Stimulated activated CD8-positive, alpha-beta memory T cell treated with anti-CD3 and anti-CD28 coated beads, Interleukin-15, amount 100 ng/mL, for 4 hours (primary cell): Measurements from ENCODE around the gene CIRBP.
"Not testable (repeated sequence)": the region's sequence is repeated elsewhere in the genome, so short reads cannot be mapped to it uniquely, and the experiment has no call there.

Experiments used
- DNase-seq, 2 donors: peaks; one replicate each; pipeline ENCODE4 v3.0.0-alpha.2; 2020; ENCODE audit warnings: low read depth in 2 of 2

The CIRBP gene

GRCh38 chr19:1290196-1290702 is 21.1 kb downstream of the CIRBP start:
- DNase-seq, result no peak

GRCh38 chr19:1290703-1291651 is 21.8 kb downstream of the CIRBP start:
- DNase-seq, result no peak

DNA sequence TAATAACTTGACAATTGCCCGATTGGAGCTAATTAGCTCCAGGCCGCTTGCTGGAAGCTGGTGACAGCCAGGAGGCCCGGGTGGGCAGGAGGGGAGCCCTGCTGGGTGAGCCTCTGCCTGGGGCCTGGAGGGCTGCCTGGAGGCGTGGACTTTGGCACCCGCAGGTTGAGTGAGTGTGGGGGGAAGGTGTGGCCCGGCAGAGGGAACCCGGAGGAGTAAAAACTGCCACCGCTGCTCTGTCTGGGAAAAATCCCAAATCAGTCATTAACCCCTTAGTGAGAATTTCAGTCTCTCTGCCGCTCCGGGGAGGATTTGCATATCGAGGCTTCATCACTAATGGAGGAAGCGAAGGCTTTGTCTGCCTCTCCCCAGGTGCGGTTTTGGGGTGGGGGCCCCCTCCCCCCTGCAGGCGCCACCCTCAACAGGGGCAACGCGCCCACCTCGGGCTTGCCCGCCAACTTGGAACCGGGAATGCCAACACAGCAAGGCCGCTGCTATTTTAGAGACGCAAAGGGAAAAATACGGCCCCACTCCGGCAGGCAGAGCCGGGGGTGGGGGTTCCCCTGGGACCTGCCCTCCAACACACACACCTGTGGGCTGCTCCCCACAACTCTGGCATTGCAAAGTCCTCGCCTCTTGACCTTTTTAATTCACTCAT is 22.8 kb downstream of the CIRBP start:
- DNase-seq, result no peak

DNA sequence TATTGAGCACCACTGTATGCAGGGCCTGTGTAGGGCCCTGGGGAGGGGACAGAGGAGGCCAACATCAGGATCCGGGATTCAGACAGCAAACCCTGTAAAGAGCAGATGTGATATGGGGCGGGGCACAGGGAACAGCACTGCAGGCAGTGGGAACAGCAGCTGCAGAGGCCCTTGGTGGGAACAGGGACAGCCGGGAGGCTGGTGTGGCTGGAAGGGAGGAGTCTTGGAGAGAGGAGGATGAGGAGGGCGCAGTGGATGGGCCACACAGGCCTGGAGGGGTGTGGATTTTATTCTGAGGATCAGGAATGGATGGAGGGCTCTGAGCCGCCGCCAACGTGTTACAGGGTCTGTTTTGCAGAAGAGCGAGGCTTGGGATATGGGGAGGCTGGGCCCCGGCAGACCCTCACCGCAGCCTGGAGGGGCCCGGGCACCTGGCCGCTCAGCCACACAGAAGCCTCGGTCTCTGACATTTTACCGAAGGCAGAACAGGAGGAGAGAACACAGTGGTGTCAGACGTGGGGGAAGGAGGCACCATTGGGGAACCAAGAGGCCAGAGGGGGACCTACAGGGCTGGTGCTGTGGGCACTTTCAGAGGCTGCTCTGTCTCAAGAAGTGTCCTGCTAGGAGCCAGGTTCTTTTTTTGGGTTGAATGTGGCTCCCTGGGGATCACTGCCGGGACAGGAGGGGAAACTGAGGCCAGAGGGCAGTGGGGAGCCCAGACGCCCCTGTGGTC is 23.5 kb downstream of the CIRBP start:
- DNase-seq, result no peak

- DNase-seq, result no peak
Observed at GRCh38 chr19:1293782-1294604, 24.9 kb downstream of the CIRBP start.

GRCh38 chr19:1294688-1295087 is 25.6 kb downstream of the CIRBP start:
- DNase-seq, result no peak

DNA sequence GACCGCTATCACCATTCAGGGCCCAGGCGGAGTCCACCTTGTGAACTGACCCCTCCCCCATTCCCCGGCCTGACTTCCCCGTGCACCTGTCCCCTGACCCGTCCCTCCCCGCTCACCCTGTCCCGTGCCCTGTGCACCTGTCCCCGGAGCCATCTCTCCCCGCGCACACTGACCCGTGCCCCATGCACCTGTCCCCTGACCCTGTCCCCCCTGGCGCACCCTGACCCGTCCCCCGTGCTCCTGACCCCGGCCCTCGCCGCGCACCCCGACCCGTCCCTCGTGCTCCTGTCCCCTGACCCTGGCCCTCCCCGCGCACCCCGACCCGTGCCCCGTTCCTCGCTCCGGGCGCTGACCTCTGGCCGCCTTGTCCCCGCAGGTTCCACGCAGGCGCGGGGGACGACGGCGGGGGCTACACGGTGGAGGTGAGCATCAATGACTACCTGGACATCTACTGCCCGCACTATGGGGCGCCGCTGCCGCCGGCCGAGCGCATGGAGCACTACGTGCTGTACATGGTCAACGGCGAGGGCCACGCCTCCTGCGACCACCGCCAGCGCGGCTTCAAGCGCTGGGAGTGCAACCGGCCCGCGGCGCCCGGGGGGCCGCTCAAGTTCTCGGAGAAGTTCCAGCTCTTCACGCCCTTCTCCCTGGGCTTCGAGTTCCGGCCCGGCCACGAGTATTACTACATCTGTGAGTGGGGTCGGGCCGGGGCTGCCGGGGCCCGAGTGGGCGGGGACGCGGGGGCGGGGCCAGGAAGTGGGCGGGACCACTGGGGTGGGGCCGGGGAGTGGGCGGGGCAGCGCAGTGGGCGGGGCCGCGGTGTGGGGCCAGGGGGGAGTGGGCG is 26.3 kb downstream of the CIRBP start:
- DNase-seq, result no peak

DNA sequence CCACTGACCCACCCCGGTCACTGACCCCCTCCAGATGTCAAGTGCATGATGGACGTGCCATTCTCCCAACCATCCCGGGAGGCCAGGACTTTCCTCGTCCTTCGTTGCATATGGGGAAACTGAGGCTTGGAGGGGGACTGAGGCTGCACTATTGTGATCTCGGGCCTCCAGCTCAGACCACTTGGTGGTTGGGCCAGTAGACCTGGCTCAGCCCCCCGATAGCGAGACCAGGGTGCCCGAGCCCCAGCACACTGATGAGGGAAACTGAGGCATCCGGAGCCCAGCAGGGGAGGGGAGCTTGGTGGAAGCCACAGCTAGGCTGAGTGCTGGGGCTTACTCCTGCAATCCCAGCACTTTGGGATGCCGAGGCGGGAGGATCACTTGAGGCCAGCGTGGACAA is 26.9 kb downstream of the CIRBP start:
- no peak for DNase-seq

- DNase-seq, result no peak
Observed at GRCh38 chr19:1296575-1297271, 27.6 kb downstream of the CIRBP start.

- DNase-seq, result no peak
Observed at GRCh38 chr19:1298235-1298634, 29.1 kb downstream of the CIRBP start.

GRCh38 chr19:1299801-1300200 is 30.7 kb downstream of the CIRBP start:
- no peak for DNase-seq

DNA sequence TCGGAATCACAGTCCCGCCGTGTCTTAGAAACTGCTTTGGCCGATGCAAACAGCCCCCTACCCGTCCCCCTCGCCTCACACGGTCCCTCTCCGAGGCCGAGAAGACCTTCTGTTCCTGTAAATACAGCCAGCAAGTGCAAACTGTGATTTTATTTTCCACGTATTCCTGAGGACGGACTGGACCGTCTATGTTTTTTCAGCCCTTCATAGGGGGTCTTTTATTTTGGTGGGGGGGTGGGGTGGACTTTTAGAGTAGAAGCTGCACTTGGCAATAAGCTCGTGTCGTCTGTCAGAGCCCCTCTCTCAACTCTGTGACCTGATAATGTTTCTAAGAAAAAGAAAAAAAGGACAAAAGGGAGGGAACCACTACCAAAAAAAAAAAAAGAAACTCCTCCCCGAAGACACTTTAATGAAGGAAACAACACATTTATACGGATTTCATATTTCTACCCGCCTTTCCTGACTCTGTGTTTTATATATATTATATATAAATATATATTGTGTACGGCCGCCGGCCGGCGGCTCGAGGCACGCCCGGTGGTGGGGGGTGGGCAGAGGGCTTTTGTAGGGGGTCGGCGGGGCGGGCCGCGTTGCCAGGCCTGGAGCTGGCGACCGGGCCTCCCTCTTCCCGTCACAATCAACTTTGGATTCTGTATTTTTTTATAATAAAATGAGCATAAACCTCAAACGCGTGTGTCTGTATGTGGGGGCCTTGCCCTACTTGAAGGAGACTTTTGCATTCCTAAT is 31.8 kb downstream of the CIRBP start:
- DNase-seq, result no peak

DNA sequence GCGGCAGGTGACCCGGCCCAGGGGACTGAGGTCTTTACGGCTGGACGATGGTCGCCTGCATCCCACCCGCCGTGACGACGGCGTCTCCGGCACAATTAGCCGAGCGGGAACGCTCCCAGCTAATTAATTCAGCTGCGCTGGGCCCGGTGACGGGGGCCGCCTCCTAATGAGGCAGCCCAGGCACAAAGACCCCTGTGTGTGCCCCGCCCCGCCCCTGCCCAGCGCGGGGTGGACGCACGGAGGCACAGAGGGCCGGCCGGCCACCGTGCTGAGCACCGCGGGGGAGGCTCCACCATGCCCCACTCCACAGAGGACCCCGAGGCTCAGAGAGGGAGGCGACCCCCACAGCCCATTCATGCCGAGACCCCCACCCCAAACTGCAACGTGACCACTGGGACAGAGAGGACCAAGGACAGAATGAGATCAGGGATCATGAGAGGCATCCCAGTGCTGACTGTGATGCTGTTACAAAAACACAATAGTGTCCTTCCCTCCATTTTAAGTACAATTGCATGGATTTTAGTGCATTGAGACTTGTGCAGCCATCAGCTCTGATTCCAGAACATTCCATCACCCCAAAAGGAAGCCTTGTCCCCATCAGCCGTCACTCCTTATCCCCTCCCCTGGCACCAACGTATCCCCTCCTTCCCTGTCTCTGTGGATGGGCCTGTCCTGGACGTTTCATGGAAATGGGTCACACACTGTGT is 33.6 kb downstream of the CIRBP start:
- no peak for DNase-seq

- no peak for DNase-seq
Observed at GRCh38 chr19:1304197-1304924, 35.2 kb downstream of the CIRBP start.

- DNase-seq, result not testable (repeated sequence)
Observed at GRCh38 chr19:1305354-1305753, 36.2 kb downstream of the CIRBP start.

DNA sequence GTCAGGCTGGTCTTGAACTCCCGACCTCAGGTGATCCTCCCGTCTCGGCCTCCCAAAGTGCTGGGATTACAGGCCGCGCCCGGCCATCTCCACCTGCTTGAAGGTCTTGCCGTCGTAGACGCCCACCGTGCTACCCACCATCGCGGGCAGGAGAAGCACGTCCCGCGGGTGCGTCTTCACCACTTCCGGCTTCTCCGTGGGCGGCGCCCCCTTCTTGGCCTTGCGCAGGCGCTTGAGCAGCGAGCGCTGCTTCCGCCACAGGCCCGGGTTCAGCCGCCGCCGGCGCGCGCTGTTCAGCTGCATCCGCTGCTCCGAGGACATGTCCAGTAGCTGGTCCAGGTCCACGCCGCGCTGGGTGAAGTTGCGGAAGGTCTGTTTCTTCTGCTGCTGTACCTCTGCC is 38.2 kb downstream of the CIRBP start:
- DNase-seq, result no peak

DNA sequence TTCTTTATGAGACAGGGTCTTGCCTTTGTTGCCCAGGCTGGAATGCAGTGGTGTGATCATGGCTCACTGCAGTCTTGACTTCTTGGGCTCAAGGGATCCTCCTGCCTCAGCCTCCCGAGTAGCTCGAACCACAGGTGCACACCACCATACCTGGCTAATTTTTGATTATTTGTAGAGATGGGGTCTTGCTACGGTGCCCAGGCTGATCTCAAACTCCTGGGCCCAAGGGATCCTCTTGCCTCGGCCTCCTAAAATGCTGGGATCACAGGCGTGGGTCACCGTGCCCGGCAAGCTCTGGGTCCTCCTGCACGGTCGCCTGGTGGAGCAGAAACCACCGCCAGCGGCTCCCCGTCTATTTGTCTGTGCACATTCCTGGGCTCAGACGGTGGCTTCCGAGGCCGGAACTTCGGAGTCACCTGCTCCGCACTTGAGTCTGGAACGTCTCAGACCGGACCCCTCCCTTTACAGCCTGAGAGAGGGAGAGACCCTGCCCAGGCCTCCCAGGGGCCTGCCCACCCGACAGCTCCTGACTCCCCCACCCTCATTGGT is 38.7 kb downstream of the CIRBP start:
- no peak for DNase-seq
